NCI-H2227 (cell line): ENCODE measurements around the gene IGSF21.
A peak's percentile ranks its signal among the peaks of the same experiment; 100 is the strongest.

ENCODE experiments used
- DNase-seq: peaks from one replicate; lab custom pipeline; 2025; ENCODE audit not compliant: unreplicated experiment; lab: John Stamatoyannopoulos, UW

The IGSF21 gene

GRCh38 chr1:18204575-18204974 is 97.0 kb downstream of the IGSF21 start:
- DNase-seq, result no peak

- DNase-seq, result no peak
These were observed 97.7 kb downstream of the IGSF21 start for GRCh38 chr1:18205319-18205718.

DNA sequence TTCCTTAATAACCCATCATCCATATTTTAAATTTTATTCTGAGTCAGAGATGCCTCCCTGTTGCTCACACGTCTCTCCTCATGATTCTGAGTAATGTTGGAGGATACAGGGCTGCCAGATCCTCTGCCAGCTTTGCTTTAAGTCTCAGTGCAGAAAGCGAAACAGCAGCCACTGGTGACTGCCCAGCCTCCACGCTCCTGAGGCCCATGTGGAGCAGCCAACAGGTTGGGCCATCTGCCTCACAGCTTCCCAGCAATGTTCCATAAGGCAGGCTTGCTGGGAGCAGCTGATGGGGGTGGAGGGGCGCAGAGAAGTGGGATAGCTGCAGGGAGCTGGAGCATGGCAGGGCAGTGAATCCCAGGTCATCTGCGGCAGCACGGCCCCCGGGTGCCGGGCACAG is 104.2 kb downstream of the IGSF21 start:
- DNase-seq, result no peak

DNA sequence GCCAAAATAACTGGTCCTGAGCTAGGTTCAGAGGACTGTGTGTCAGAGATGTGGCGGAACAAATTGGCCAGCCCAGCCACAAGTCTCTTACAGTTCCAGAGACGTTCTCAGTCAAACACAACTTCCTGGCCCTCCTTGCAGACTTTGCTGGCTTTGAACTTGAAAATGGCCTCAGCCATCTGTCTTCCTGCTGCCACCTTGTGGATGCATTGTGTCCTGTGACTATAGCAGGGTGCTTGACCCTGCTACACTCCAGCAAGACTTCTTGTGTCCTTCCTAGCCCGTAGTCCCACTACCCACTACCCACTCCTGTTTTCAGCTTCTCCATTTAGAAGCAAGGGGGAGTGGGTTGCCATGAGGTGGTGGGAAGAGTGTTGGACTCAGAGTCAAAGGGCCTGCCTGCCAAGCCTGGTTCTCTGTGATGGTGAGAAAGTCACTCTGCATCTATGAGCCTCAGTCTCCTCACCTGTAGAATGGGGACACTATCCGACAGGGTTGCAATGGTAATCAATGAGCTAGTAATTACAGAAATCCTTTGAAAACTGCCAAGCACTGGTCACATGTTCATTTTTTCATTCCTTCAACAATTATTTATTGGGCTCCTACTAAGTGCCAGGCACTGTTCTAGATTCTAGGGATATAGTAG is 109.9 kb downstream of the IGSF21 start:
- DNase-seq, result no peak

GRCh38 chr1:18229625-18230024 is 122.0 kb downstream of the IGSF21 start:
- no peak for DNase-seq

GRCh38 chr1:18230321-18230720 is 122.7 kb downstream of the IGSF21 start:
- no peak for DNase-seq

- DNase-seq, result no peak
These were observed 123.2 kb downstream of the IGSF21 start for GRCh38 chr1:18230840-18231239.

GRCh38 chr1:18232052-18232451 is 124.5 kb downstream of the IGSF21 start:
- no peak for DNase-seq

GRCh38 chr1:18233176-18233864 is 125.7 kb downstream of the IGSF21 start:
- no peak for DNase-seq

GRCh38 chr1:18234790-18235242 is 127.2 kb downstream of the IGSF21 start:
- DNase-seq, result peak; percentile 47

DNA sequence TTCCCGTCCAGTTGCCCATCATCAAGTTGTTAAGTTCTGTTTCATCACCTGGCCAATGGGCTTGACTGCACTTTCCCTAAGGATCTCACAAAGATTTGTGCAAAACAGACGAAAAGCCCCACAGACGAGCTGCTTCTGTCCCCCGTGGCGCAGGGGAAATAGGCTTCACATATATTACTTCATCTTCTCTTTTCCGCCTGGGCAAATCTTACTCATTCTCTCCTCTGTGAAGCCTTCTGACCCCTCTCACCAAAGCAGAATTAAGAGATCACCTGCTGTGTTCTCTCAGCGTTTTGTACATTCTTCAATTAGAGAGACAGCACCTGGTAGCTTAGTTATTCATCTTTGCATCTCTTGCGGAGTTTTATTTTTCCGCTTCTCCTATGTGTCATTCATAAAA is 129.8 kb downstream of the IGSF21 start:
- peak; percentile 36 for DNase-seq

- no peak for DNase-seq
These were observed 130.6 kb downstream of the IGSF21 start for GRCh38 chr1:18238190-18238589.

DNA sequence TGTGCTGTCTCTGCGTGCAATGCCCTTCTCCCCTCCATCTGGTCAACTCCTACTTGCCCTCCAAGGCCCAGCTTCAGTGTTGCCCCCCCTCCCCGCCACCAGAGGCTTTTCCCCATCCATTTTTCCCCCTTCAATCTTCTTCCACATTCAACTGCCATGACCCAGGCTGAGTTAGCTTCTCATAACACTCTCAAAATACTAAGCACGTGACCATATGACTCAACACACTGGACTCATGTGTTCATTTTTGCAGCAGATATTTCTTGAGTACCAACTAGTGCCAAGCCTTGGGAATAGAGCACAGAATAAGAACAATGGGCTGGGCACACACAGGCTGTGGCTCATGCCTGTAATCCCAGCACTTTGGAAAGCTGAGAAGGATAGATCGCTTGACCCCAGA is 132.1 kb downstream of the IGSF21 start:
- DNase-seq, result no peak

- no peak for DNase-seq
These were observed 133.3 kb downstream of the IGSF21 start for GRCh38 chr1:18240906-18241305.

GRCh38 chr1:18241891-18242290 is 134.3 kb downstream of the IGSF21 start:
- no peak for DNase-seq

GRCh38 chr1:18243503-18244175 is 136.0 kb downstream of the IGSF21 start:
- DNase-seq, result no peak

- no peak for DNase-seq
These were observed 137.2 kb downstream of the IGSF21 start for GRCh38 chr1:18244762-18245161.

GRCh38 chr1:18245647-18246046 is 138.0 kb downstream of the IGSF21 start:
- DNase-seq, result no peak

DNA sequence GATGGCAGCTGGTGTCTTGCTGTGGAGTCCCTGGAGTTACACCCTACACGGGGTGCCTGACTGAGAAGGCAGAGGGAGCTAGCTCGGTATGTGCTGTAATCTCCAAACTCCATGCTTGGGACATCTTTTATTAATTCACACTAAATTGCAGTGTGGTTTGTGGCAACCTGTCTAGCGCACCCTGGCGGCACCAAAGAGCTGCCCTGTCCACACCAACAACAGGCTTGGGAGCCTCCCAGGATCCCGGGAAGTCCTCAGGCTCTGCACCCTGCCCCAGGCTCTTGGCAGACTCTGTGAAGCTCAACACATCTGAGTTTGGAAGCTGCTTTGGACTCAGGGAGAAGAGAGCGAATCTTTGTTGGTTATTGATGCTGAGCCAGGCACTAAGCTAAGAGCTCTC is 138.9 kb downstream of the IGSF21 start:
- no peak for DNase-seq

DNA sequence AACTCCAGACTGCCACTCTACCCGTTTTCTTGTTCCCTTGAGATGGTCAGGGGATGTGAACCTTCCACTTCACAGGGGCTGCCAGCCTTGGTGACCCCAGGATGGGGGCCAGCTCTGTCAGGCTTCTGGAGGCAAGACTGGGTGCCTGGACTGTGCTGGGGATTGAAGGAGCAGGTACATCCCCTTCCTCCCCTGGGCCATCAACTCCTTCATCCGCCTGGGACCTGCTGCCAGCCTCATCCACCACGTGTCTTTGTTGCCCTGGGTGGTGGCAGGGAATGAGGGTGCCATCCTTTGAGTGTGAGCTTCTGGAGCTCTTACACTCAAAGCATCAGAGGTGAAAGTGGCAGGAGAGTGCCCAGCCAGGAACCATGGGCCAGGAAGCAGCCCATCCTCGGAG is 139.6 kb downstream of the IGSF21 start:
- no peak for DNase-seq

DNA sequence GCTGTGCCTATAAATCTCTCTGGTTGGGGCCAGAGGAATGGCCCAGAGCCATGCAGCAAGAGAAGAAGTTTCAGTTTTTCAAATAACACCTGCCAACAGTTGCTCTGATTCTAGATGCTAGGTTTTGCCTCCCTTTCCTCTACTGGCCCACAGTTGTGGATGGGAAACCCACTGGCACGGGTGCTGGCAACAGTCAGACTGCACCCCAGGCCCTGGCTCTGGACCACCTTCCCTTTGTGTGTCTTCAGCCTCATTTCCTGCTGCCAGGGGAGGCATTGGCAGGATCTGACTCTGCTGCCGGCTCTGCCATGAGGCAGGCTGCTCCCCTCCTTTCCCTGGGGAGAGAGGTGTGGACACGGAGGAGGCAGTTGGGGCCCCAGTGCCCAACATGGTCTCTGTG is 142.0 kb downstream of the IGSF21 start:
- DNase-seq, result no peak

- DNase-seq, result peak; percentile 49
These were observed 145.5 kb downstream of the IGSF21 start for GRCh38 chr1:18253093-18253492.
